ENCODE data around the gene DOC2A.
A peak's percentile ranks its signal among the peaks of the same experiment; 100 is the strongest.
"Not testable (repeated sequence)": the region's sequence is repeated elsewhere in the genome, so short reads cannot be mapped to it uniquely, and the experiment has no call there.

DOC2A gene

DNA sequence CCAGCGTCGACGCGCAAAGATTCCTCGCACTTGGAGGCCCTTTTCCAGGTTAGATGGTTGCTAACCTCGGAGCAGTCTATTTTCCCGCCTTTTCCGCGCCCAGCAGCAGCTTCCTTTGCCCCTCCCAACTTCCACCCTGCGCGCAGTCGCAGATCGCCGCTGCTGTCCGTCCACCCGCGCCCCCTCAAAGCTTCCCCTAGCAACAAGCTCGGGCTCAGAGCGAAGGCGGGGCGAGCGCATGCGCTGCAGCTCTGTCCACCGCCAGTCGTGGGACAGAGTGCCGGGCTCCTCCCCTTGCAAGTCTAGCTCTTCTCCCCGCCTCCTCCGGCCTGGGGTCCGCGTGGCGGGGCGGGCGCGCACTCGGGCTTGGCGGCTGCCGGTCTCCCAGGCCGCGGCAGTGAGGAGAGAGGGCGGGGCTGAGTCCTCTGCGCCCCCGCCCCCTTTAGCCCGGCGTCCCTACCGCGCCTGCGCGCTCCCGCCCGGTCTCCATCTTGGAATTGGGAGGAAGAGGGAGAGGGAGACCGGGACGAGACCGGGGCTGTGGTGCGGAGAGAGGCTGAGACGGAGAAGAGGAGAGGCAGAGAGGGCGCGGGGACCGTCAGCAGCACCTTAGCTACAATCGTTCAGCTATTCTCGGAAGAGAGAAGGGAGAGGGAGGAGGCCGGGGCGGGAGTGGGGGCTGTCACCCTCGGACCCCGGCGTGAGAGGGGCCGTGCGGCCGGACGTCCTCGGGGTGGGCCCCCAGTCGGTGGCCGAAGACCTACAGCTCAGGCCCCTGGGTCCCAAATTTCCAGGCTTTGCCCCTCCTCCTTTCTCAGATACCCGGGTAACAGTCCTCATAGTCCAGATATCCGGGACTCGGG is 37.2 kb downstream of the DOC2A start, which contains the start of gene TAOK2:
TAOK2 (plus strand) TSS at position 485 of the 863 bp plus-strand sequence. CDS start 3,905 bp downstream, outside the sequence.
- peak; percentile 86 to 95 for DNase-seq (ENCODE audit: low read depth in 2 of 2)

DNA sequence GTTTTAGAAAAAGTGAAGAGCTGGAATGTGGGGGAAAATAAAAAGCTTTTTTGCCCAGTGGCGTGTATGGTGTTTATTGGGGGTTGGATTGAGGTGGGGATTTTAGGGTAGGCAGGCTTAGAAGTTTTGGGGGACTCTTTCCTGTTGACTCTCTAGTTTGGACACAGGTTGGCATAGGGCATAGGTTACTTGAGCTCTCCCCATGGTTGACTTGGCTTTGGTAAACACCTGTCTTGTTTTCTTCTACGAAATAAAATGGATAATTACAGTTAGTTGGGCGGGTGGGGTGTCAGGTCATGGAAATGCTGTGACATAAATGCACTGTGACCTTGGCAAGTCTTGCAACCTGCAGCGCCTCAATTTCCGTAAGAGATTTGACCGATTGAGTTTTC is 37.8 kb downstream of the DOC2A start:
- no peak for DNase-seq (ENCODE audit: low read depth in 2 of 2)

DNA sequence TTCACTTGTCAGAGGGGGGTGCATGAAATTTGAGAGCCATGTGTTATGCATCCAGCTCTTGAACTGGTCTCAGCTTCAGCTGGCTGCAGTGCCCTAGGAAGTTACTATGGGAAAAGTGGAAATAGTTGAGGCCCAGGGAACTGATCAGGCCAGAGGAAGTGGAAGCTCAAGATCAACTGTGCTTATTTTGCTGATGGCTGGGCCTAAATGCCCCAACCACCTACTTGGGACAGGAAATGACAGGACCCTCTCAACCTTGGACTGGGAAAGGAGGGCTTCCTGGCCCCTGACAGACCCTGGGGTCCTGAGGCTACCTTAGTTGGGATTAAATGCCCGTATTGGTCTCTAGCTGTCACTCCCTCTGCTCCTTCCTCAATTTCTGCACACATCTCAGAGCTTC is 38.3 kb downstream of the DOC2A start:
- DNase-seq (ENCODE audit: low read depth in 2 of 2): no peak

DNA sequence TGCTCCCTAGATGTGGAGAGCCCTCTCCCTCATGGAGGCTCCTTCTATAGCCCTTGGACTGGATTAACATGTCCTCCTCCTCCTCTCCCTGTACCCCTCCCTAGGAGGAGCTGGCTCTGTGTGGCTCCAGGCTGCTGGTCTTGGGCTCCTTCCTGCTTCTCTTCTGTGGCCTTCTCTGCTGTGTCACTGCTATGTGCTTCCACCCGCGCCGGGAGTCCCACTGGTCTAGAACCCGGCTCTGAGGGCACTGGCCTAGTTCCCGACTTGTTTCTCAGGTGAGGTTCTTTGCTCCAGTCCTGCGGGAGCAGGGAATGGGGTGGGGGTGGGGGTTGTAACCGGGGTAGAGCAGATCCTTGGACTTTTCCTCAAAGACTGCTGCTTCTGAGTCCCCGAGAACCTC is 39.5 kb downstream of the DOC2A start:
- DNase-seq (ENCODE audit: low read depth in 2 of 2): no peak

DNA sequence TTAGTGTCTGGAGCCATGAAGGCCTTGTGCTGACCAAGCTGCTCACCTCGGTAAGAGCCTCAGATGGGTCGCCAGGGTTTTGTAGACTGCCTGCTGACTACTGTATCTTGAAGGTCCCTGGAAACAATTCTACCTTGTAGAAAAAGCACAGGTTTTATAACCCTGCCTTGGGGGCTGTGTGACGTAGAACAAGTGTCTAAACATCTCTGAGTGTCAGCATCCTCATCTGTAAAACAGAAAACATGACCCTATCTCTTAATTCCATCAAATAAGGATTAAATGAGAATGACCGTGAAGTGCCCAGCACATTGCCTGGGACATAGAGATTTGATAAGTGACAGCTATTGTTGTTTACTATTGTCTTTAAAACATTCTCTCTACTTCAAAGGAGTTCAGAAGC is 42.6 kb downstream of the DOC2A start:
- DNase-seq (ENCODE audit: low read depth in 2 of 2): no peak

DNA sequence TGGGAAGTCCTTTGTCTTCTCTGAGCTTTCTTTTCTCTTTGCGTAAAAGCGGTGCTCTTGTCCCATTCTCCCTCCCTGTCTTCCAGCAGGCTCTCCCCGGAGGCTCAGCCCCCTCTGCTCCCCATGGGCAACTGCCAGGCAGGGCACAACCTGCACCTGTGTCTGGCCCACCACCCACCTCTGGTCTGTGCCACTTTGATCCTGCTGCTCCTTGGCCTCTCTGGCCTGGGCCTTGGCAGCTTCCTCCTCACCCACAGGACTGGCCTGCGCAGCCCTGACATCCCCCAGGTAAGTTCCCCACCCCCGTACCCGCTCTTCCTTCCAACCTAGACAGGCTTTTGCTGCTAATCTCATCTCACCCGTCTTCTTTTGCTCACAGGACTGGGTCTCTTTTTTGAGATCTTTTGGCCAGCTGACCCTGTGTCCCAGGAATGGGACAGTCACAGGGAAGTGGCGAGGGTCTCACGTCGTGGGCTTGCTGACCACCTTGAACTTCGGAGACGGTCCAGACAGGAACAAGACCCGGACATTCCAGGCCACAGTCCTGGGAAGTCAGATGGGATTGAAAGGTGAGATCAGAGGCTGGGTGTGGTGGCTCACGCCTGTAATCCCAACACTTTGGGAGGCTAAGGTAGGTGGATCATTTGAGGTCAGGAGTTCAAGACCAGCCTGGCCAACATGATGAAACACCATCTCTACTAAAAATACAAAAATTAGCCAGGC is 47.6 kb downstream of the DOC2A start:
- DNase-seq (ENCODE audit: low read depth in 2 of 2): no peak

DNA sequence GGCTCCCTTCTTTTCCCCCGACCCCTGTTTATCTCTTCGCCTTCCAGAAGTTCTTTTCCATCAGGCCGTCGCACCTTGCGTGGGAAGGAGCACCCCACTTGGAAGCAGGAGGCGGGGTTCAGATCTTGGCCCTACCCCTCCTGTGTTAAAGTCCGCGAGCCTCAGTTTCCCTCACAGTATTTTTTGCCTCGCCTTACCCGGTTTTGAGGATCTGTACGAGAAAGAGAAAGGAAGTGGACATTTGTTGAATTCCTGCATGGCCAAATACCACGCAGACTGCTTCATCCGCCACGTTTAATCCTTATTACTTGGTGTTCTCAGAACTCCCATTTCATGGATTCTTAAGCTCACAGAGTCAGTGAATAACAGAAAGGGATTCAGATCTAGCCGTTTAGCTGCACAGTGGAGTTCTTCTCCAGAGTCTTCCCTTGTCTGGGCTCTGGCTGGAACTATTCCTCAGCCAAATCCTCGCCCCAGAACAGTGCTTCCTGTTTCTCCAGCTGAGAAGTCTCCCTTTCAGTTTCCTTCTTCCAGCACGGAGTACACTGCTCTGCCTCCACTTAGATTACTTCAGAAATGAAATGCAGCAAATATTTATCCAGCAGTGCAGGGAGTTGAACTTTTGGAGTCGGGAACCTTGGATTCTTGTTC is 48.4 kb downstream of the DOC2A start:
- DNase-seq (ENCODE audit: low read depth in 2 of 2): no peak

DNA sequence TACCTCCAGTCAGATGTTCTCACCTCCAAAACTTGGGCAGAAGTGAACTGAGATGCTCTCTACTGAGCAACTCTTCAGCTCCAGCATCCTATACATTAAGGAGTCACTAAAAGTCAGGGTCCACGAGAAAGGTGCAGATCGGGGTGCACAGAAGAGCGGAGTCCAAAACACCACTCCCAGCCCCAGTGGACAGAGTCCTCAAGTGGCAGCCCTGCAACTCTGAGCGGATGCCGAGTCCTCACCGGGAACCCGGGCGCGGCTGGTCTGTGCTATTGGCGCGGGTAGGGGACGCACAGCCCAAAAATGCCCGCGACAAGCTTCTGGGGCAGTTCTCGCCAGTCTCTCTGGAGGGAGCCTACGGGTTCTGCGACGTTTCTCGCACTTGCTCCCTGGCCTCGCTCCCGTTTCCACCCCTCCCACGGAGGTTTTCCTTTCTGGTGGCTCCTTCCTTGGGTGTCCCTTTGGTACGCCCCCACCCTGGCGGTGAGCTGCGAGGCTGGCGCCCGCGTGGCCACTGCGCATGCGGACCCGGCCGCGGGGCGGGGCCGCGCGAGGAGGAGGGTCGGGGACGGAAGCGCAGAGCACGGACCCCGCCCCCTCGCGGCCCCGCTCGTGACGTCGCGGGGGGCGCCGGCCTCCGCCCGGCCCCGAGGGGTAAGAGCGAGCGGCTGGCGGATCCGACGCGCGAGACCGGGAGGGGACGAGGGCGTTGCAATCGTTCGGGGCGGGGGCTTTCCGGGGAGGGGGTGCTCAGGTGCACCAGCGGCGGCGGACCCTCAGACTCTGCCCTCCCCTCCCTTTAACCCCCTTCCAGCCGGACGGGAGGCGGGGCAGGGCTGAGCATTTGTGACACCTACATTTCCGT is 49.1 kb downstream of the DOC2A start, which contains the start of gene TMEM219:
TMEM219 (plus strand) TSS at position 601 of the 865 bp plus-strand sequence. CDS start 1,065 bp downstream, outside the sequence.
- DNase-seq (ENCODE audit: low read depth in 2 of 2): peak; percentile 75 to 90

DNA sequence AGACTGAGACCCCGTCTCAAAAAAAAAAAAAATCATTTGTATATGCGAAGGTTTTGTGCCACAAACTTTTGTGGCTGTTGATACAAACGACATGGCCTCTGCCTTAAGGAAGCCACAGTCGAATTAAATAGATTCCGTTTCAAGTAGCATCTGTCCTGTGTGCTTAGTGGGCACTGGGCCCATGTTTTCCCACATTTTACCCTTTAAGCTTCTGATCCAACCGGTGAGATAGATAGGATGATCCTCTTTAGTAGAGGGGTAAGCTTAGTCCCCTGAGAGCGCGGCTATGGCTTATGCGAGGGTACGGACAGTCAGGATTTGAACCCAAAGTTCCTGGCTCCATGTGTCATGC is 49.7 kb downstream of the DOC2A start:
- DNase-seq (ENCODE audit: low read depth in 2 of 2): no peak

DNA sequence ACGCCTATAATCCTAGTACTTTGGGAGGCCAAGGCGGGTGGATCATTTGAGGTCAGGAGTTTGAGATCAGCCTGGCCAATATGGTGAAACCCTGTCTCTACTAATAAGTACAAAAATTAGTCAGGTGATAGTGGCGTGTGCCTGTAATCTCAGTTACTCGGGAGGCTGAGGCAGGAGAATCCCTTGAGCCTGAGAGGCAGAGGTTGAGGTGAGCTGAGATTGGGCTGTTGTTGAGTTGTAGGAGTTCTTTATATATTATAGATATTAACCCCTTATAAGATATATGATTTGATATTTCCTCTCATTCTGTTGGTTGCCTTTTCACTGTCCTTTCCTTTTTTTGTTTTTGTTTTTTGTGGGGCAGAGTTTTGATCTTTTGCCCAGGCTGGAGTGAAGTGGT is 51.0 kb downstream of the DOC2A start:
- DNase-seq (ENCODE audit: low read depth in 2 of 2): not testable (repeated sequence)

DNA sequence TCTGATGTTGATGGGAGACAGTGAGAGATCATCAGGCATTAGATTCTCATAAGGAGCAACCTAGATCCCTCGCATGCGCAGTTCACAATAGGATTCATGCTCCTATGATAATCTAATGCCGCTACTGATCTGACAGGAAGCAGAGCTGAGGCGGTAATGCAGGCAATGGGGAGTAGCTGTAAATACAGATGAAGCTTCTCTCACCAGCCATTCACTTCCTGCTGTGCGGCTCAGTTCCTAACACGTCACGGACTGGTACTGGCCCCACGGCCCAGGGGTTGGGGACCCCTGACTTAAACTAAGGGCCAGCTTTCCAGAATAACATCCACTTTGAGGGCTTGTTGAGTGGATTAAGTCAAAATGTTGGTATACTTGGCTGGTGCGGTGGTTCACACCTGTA is 51.5 kb downstream of the DOC2A start:
- no peak for DNase-seq (ENCODE audit: low read depth in 2 of 2)

DNA sequence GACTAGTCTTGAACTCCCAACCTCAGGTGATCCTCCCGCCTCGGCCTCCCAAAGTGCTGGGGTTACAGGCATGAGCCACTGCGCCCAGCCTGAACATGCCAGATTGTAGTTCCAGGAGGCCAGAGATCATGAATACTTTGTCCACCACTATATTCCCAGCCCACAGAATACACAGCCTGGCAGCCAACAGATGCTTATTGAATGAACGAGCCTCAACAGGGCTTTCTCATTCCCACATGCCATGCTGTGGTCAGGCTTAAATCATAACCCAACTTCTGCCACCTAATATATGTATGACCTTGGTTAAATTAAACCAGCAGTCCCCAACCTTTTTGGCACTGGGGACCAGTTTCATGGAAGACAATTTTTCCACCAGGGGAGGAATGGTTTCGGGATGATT is 52.1 kb downstream of the DOC2A start:
- DNase-seq (ENCODE audit: low read depth in 2 of 2): no peak
